GM12872 (cell line): Measurements from ENCODE around the gene AP1S1.

Experiments used
- CTCF ChIP-seq: IDR thresholded peaks from 3 replicates; pipeline ENCODE4 v1.5.1; 2011; ENCODE audit warnings: low read depth, mild to moderate bottlenecking, low read length, moderate library complexity; ENCODE audit not compliant: insufficient read depth

AP1S1 gene

GRCh38 chr7:101165075-101165957, 11.0 kb downstream of the AP1S1 start, which contains the start of gene VGF:
Gene VGF, minus strand, starts transcription at chr7:101165569. Its CDS starts 726 bp downstream, at chr7:101164843.
- TF ChIP-seq CTCF: no peak

- TF ChIP-seq CTCF: no peak
Observed at GRCh38 chr7:101165958-101166647, 11.8 kb downstream of the AP1S1 start.

GRCh38 chr7:101166648-101166908, 12.3 kb downstream of the AP1S1 start:
- TF ChIP-seq CTCF: no peak

- no peak for TF ChIP-seq CTCF
Observed at GRCh38 chr7:101166909-101167644, 12.8 kb downstream of the AP1S1 start.

- TF ChIP-seq CTCF: no peak
Observed at GRCh38 chr7:101167645-101168411, 13.6 kb downstream of the AP1S1 start.

- TF ChIP-seq CTCF: no peak
Observed at GRCh38 chr7:101168412-101169049, 14.3 kb downstream of the AP1S1 start.
